GM21381 (cell line): ENCODE results near the gene SHOX.
"Not testable (repeated sequence)": the region's sequence is repeated elsewhere in the genome, so short reads cannot be mapped to it uniquely, and the experiment has no call there.

Source experiments
- ATAC-seq: cut with Tn5 transposase; IDR thresholded peaks from one replicate; pipeline ENCODE4 v1.9.1; 2021; ENCODE audit warnings: mild to moderate bottlenecking, moderate library complexity; ENCODE audit not compliant: unreplicated experiment

The SHOX gene

GRCh38 chrX:636981-637659, 6.5 kb downstream of the SHOX start:
- no peak for ATAC-seq

GRCh38 chrX:637660-638481, 7.3 kb downstream of the SHOX start:
- no peak for ATAC-seq

- no peak for ATAC-seq
Observed at GRCh38 chrX:638482-639131, 8.0 kb downstream of the SHOX start.

- ATAC-seq, result no peak
Observed at GRCh38 chrX:639151-639550, 8.6 kb downstream of the SHOX start.

GRCh38 chrX:640641-641040, 10.1 kb downstream of the SHOX start:
- ATAC-seq, result no peak

GRCh38 chrX:641671-642435, 11.3 kb downstream of the SHOX start:
- no peak for ATAC-seq

GRCh38 chrX:642436-643240, 12.0 kb downstream of the SHOX start:
- ATAC-seq, result no peak

GRCh38 chrX:643241-643595, 12.6 kb downstream of the SHOX start:
- no peak for ATAC-seq

- ATAC-seq, result no peak
Observed at GRCh38 chrX:643911-644303, 13.3 kb downstream of the SHOX start.

GRCh38 chrX:644304-645281, 14.0 kb downstream of the SHOX start:
- no peak for ATAC-seq

GRCh38 chrX:646228-646495, 15.6 kb downstream of the SHOX start:
- no peak for ATAC-seq

- ATAC-seq, result no peak
Observed at GRCh38 chrX:646796-647195, 16.2 kb downstream of the SHOX start.

GRCh38 chrX:649166-649565, 18.6 kb downstream of the SHOX start:
- ATAC-seq, result no peak

GRCh38 chrX:650324-650723, 19.7 kb downstream of the SHOX start:
- ATAC-seq, result no peak

GRCh38 chrX:650811-651210, 20.2 kb downstream of the SHOX start:
- ATAC-seq, result no peak

- ATAC-seq, result not testable (repeated sequence)
Observed at GRCh38 chrX:651922-652321, 21.3 kb downstream of the SHOX start.

GRCh38 chrX:652341-652741, 21.8 kb downstream of the SHOX start:
- ATAC-seq, result no peak

- ATAC-seq, result no peak
Observed at GRCh38 chrX:653306-653705, 22.7 kb downstream of the SHOX start.

- no peak for ATAC-seq
Observed at GRCh38 chrX:661154-661553, 30.6 kb downstream of the SHOX start.

- ATAC-seq, result no peak
Observed at GRCh38 chrX:662126-662525, 31.5 kb downstream of the SHOX start.
